ENCODE measurements around the gene ANP32E.

GRCh38 chr1:150225546-150225945 lies 10.4 kb downstream of the ANP32E start:
- TF ChIP-seq CTCF (IDR thresholded peaks at IDR 0.05 in 8 of 11, conservative IDR thresholded peaks at IDR 0.05 in 3 of 11), result no peak
- no peak for TF ChIP-seq POLR2AphosphoS5 (IDR thresholded peaks at IDR 0.05)
- TF ChIP-seq POLR2A (IDR thresholded peaks at IDR 0.05), result no peak

Data from spleen (tissue), 7 donors.